ENCODE data around the gene ZNF20.

- TF ChIP-seq CTCF (IDR thresholded peaks at IDR 0.05), result no peak
- TF ChIP-seq EP300 (IDR thresholded peaks at IDR 0.05), result peak; percentile 21 to 85
These were observed at the start of gene ZNF20 for GRCh38 chr19:12139885-12140544.
